ENCODE data around the gene YJEFN3. TPM values are rescaled to one million over a fixed set of nuclear protein-coding genes. Genes with fewer than 3 reads are reported as not detected.

Gene YJEFN3
- total RNA-seq, 1 experiment from 2014 or later = 25.3 TPM

DNA sequence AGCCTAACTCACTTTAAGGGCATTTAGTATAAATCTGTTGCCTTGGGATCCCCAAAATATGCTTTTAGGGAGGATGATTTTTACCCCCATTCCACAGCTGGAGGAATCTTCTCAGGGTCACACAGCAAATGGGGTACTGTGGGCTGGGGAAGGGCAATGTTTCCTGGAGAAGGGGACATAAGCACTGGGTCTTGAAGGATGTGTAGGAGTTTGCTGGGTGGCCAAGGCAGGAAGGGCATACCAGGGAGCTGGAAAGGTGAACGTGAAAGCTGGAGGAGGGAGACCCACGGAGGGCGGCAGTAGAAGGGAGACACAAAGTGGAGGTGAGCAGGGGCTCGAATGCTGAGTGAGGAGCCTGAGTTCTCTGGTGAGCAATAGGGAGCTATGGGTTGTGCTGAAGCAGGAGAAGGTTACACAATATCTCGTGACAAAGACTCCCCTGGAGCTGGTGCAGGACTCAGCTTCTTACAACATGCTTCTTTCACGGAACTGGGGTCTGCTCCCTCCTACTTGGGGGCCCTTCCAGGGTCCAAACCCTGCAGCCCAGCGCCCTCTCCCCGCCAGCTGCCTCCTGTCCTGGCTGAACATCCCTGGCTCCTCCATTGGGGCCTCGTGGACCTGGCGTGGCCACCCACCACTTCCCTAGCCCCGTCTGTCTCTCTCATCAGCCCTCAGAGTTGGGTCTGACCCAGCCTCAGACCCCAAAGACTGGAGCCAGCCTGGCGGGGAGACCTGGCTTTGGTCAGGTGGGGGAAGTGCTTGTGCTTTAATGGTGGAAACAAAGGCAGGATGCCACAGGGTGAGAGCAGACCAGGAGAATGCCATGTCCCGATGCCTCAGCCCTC is 20.4 kb downstream of the YJEFN3 start:
- no peak overlapping the region for H3K4me3 ChIP-seq (replicated peaks in 1 of 2; ENCODE audit: low read depth in 1 of 2, low read length in 2 of 2)
- no TSS peak for BruUV-seq (replicated peaks)
- no peaks in the 10 kb centered on the region for H3K9me3 ChIP-seq (ENCODE audit: control insufficient read depth in 1 of 2, insufficient read depth in 1 of 2, low read depth in 1 of 2, low read length in 2 of 2)
- H3K4me1 ChIP-seq (ENCODE audit: control insufficient read depth in 1 of 2, insufficient read depth in 2 of 2, low read length in 2 of 2) = no peaks in the 10 kb centered on the region
- H3K79me2 ChIP-seq (ENCODE audit: insufficient read depth, low read length) = no peaks in the 10 kb centered on the region
- ChIA-PET RAD21 (ENCODE audit: low non-redundant PET in 1 of 2, low total read pairs in 2 of 2, uncharacterized antibody in 2 of 2, unreplicated experiment in 2 of 2) (interaction anchor here in 1 of 2 experiments (0.6 kb wide), 1 partner anchor 64 kb away, joined by 4 read pairs; no protein-coding TSS in a partner anchor), CTCF (no interaction called here), POLR2A (no interaction called here)
- intact Hi-C loops (cut with micrococcal nuclease) = loop anchor here (10.0 kb wide), 1 partner anchor 226 kb away; no protein-coding TSS in a partner anchor
- H3K9ac ChIP-seq (ENCODE audit: low read length) = no peak overlapping the region
- no peaks in the 10 kb centered on the region for H3K9me2 ChIP-seq (ENCODE audit: insufficient read depth)
- no peak overlapping the region for H3K27ac ChIP-seq (ENCODE audit: low read depth, low read length)
- no peak for TF ChIP-seq ZBTB33 (IDR thresholded peaks at IDR 0.05; ENCODE audit: extremely low read depth, insufficient replicate concordance, low read length)
- TF ChIP-seq CEBPB (IDR thresholded peaks at IDR 0.05; ENCODE audit: low read depth) = no peak
- no peak for TF ChIP-seq POLR2A (IDR thresholded peaks at IDR 0.05; ENCODE audit: borderline replicate concordance, extremely low read depth, insufficient read depth, insufficient read length)
- TF ChIP-seq, protein P1, sequence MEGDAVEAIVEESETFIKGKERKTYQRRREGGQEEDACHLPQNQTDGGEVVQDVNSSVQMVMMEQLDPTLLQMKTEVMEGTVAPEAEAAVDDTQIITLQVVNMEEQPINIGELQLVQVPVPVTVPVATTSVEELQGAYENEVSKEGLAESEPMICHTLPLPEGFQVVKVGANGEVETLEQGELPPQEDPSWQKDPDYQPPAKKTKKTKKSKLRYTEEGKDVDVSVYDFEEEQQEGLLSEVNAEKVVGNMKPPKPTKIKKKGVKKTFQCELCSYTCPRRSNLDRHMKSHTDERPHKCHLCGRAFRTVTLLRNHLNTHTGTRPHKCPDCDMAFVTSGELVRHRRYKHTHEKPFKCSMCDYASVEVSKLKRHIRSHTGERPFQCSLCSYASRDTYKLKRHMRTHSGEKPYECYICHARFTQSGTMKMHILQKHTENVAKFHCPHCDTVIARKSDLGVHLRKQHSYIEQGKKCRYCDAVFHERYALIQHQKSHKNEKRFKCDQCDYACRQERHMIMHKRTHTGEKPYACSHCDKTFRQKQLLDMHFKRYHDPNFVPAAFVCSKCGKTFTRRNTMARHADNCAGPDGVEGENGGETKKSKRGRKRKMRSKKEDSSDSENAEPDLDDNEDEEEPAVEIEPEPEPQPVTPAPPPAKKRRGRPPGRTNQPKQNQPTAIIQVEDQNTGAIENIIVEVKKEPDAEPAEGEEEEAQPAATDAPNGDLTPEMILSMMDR (IDR thresholded peaks at IDR 0.05 in 2 of 3, conservative IDR thresholded peaks at IDR 0.05 in 1 of 3; ENCODE audit: borderline replicate concordance in 1 of 3, insufficient read depth in 1 of 3, low read depth in 2 of 3, low read length in 2 of 3) = no peak
- TF ChIP-seq EZH2 (IDR thresholded peaks at IDR 0.05) = no peak
- no peak for TF ChIP-seq EGR1 (IDR thresholded peaks at IDR 0.05; ENCODE audit: low read depth)
- no peak for TF ChIP-seq CBX3 (IDR thresholded peaks at IDR 0.05; ENCODE audit: low read depth)
- TF ChIP-seq, protein P2, sequence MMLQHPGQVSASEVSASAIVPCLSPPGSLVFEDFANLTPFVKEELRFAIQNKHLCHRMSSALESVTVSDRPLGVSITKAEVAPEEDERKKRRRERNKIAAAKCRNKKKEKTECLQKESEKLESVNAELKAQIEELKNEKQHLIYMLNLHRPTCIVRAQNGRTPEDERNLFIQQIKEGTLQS (IDR thresholded peaks at IDR 0.05) = no peak
- TF ChIP-seq REST (IDR thresholded peaks at IDR 0.05; ENCODE audit: low read depth) = no peak
- no peak for TF ChIP-seq SRF (IDR thresholded peaks at IDR 0.05; ENCODE audit: low read depth)
- no peak for TF ChIP-seq RAD21 (IDR thresholded peaks at IDR 0.05; ENCODE audit: low read depth)
- no peak for TF ChIP-seq FOSL1 (IDR thresholded peaks at IDR 0.05; ENCODE audit: low read depth)
- TF ChIP-seq SIN3A (IDR thresholded peaks at IDR 0.05; ENCODE audit: low read depth) = no peak
- no peak for TF ChIP-seq MAX (IDR thresholded peaks at IDR 0.05)
- no peak for TF ChIP-seq ELF1 (IDR thresholded peaks at IDR 0.05; ENCODE audit: borderline replicate concordance, low read depth)
- ATAC-seq (no peak), DNase-seq (ENCODE audit: low read depth, low spot score) (no peak)
- no peaks in the 10 kb centered on the region for H3K36me3 ChIP-seq (ENCODE audit: control insufficient read depth in 1 of 2, insufficient read depth in 2 of 2, low read length in 2 of 2)
- no peak overlapping the region for H2AFZ ChIP-seq (ENCODE audit: low read depth, low read length, poor library complexity, severe bottlenecking)
- H3K4me2 ChIP-seq (ENCODE audit: low read length) = no peak overlapping the region
- no peaks in the 10 kb centered on the region for H4K20me1 ChIP-seq (ENCODE audit: insufficient read depth)
- no peaks in the 10 kb centered on the region for H3K27me3 ChIP-seq (ENCODE audit: insufficient read depth, low read length)
